HG03025 (cell line): ENCODE data around the gene PARP12.

Experiments
- ATAC-seq: cut with Tn5 transposase; IDR thresholded peaks from one replicate; pipeline ENCODE4 v1.9.1; 2021; ENCODE audit warnings: mild to moderate bottlenecking, moderate library complexity; ENCODE audit not compliant: unreplicated experiment, low FRiP score

PARP12 gene

DNA sequence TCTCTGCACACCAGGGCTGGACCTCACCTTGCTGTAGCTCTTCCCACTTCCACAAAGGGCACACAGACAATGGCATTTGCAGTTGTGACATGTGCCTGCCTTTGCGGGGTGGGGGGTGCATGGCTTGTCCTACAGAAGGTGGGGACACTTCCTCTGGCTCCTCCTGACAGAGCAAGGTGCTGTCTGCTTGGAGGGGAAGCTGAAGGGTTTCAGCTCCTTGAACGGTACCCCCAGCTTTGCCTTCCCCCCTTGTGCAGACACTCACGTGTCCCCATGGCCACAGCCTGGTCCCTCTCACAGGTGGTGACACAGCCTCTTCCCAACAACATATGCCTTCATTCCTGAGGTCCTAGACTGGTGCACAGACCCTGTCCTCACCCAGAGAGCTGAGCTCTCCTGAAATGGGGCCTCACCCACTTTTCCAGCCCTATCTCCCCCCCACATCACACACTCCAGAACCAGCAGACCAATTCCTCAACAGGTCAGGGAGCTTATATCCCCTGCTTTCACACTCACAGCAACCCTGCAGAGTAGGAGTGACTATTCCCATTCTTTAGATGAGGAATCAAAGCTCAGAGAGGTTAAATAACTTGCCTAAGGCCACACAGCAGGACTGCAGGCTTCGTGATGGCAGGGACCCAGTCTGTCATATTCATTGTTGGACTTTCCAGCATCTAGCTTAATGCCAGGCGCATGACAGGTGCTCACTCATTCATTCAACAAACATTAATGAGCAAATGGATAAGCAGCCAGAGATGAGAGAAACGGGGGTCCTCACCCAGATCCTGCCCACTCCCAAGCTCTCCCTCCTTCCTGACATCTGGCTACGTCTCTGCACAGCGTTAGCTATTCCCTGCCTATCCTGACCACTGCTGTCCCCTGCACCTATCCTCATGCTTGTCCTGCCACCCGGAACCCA is 44.4 kb downstream of the PARP12 start:
- no peak for ATAC-seq

DNA sequence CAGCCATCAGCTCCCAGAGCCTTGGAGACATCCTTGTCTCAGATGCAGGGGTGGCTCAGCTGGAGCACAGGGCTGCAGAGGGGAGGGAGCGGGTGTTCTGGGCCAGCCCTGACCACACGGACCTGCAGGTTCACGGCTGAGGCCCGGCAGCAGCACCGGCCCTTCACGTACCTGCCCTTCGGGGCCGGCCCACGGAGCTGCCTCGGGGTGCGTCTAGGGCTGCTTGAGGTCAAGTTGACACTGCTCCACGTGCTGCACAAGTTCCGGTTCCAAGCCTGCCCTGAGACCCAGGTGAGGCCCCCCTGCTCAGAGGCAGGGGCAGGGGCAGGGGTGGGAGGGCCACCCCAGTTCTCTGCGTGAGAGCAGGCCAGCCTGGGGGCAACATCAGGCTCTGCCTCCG is 45.2 kb downstream of the PARP12 start:
- no peak for ATAC-seq

GRCh38 chr7:140017034-140017433 is 45.7 kb downstream of the PARP12 start:
- no peak for ATAC-seq

- no peak for ATAC-seq
Observed at GRCh38 chr7:140016540-140016939, 46.2 kb downstream of the PARP12 start.

- ATAC-seq = no peak
Observed at GRCh38 chr7:140015471-140015970, 47.2 kb downstream of the PARP12 start.

DNA sequence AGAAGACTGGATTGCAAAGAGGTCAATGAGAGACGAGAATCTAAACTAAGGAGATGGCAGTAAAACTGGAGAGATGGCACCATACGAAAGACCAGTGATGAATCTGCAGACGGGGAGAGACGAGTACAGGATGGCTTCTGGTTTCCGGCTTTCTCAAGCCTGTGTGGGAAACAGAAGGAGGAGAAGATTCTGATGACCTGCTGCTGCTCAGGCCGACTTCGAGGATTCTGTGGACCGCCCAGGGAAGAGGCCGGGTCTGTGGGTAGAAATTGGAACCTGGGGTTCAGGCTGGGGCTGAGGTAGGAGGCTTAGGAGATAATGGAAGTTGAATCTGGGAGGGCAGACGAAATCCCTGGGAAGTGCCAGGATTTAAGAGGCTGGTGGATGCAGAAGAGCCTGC is 48.6 kb downstream of the PARP12 start:
- no peak for ATAC-seq

DNA sequence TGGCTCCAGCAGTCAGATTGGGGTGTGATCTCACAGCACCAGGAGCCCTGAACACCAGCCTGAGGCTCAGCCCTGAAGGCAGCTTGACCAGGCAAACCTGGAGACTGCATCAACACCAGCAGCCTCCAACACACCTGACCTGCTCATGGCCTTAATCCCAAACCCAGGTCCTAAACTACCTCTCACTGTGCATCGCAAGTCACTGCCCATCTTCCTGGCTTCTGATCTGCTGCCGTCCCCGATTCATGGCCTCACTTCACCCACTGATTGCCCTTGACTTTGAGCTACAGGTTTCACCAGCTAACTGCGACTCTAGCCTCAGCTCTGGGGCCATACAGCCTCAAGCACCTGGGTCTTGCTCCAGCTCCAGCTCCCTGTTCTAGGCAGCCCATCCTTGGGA is 49.1 kb downstream of the PARP12 start:
- ATAC-seq = no peak

DNA sequence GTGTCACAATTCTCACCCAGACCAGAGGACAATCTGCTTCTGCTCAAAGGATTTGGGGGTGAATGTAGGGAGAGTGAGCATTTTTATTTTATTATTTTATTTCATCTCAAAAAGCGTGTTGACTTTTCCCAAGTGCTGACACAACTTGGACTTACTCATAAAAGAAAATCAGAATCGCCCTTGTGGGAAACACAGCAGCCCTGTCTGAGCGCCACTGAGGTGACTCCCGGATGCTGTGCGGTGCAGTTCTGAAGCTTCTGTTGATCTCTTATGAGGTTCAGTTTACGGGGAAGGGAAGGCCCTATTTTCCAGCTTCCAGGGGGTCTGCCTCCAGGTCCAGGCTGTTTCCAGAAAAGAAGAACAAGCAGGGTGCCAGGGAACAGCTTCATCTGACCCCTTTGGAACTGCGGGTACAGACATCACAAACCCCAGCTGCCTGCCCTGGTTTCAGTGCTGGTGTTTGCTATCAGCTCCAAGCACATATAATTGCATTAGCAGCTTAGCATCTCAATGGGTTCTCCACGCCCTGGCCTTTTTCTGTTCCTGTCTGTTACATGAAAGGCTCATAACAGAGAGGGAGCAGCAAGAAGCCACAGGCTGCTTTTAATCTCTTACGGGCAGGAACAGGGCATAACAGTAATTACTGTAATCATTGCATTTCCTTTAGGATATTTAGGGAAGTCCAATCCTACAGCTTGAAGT is 52.4 kb downstream of the PARP12 start:
- no peak for ATAC-seq

DNA sequence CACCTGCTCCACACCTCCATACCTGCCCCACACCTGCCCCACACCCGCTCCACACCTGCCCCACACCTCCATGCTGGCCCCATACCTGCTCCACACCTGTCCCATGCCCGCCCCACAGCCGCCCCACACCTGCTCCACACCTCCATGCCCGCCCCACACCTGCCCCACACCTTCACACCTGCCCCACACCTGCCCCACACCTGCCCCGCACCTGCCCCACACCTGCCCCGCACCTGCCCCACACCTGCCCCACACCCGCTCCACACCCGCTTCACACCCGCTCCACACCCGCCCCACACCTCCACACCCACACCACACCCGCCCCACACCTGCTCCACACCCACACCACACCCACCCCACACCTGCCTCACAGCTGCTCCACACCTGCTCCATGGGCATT is 53.0 kb downstream of the PARP12 start:
- ATAC-seq = no peak

- ATAC-seq = no peak
Observed at GRCh38 chr7:140008755-140009610, 53.8 kb downstream of the PARP12 start.

GRCh38 chr7:140007051-140007690 is 55.6 kb downstream of the PARP12 start:
- no peak for ATAC-seq

GRCh38 chr7:140006600-140006999 is 56.2 kb downstream of the PARP12 start:
- ATAC-seq = no peak

DNA sequence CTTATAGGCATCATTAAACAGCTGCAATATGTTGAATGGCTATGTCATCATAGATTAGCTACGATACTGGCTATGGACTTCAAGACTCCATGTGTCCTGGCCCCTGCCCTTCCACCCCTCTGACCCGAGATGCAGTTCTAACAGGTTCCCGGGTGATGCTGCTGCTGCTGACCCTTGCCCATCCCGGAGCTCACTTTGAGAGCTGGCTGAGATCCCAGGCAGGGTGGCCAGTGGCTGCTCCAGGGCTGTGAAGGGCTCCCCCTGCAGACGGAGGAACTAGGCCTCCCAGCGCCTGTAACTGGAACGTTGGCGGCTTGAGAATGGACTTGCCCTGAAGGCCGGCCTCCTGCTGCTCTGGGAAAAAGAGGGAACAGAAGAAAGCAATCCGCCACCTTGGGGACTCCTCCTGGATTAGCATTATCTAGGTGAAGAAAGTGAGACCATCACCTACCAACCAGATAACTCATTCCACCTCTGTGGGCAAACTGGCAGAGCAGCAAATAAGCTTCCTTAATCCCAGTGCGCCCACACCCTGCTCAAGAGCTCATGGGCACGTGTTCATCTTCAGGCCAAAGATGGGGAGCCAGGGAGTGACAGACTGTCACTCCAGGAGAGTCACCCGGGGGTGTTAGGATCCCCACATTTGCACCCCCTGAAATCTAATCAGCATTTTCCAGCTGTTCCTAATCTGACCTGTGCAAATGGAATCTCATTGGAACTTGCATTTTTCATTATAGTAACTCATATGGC is 56.8 kb downstream of the PARP12 start:
- ATAC-seq = no peak

- no peak for ATAC-seq
Observed at GRCh38 chr7:140005341-140005740, 57.4 kb downstream of the PARP12 start.

GRCh38 chr7:140004672-140005071 is 58.1 kb downstream of the PARP12 start:
- ATAC-seq = no peak

DNA sequence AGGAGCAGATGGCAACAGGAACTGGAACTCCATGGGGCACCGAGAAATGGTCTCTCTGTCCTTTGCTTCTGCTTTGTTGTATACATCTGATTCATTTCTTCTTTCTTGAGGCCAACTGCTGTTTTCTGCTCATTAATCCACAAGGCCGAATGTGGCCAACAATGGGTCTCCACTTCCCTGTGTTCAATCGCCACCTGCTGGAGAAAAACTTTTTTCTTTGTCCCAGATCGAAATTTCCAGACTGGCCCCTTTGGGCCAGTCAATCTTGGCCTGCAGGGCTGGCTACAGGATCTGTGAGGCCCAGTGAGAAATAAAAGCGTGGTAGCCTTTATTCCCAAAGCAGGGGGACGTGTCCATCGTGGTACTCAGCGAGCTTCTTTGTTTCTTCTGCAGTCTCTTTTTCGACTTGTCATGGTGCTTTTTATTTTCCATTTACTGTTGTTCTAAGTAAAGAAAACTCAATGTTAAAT is 58.8 kb downstream of the PARP12 start:
- no peak for ATAC-seq

DNA sequence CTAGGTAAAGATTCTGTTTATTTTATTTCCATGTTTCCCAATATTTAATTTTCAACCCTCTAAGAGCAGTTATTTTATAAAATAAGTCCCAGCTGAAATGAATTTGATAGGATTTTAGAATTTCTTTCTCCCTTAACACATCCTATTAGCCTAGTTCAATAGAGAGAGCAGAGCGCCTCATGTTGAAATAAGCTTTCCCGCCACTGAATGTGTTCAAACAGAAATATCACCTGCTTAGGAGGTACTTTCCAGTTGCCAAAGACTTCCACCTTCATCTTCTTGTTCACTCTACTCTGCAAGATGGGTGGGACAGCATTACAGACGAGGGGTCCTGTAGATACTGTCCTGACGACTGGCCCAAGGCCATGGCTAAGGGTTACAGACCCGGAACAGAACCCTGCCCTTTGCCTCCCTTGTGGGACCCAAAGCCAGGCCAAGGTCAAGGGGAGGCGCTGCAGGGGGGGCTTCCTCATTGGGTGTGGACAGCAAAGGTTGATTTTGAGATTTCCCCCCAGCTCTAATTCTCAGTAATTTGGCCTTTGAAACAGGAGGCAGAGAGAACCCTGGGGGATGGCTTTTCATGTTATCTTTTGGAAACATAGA is 62.0 kb downstream of the PARP12 start:
- ATAC-seq = no peak

GRCh38 chr7:139999516-139999915 is 63.2 kb downstream of the PARP12 start:
- no peak for ATAC-seq

GRCh38 chr7:139998572-139998971 is 64.2 kb downstream of the PARP12 start:
- ATAC-seq = no peak
